OCI-LY1 (cell line): ENCODE results near the gene AATK.

Source experiments
- EZH2 ChIP-seq: fragments of 200-600 bp; sonication (generic), shearing (Covaris generic); IDR thresholded peaks from 2 replicates; pipeline ENCODE4 v1.8.0; 2017; ENCODE audit warnings: borderline replicate concordance, mixed run types, mild to moderate bottlenecking, antibody characterized with exemption, low read length, moderate library complexity, mixed read lengths
- TF ChIP-seq, protein P1 (sequence below): fragments of 200-600 bp; sonication (generic), shearing (Covaris generic); IDR thresholded peaks from 2 replicates; pipeline ENCODE4 v1.5.1; 2017; ENCODE audit warnings: mild to moderate bottlenecking, antibody characterized with exemption, low read length, moderate library complexity, mixed read lengths

DNA sequence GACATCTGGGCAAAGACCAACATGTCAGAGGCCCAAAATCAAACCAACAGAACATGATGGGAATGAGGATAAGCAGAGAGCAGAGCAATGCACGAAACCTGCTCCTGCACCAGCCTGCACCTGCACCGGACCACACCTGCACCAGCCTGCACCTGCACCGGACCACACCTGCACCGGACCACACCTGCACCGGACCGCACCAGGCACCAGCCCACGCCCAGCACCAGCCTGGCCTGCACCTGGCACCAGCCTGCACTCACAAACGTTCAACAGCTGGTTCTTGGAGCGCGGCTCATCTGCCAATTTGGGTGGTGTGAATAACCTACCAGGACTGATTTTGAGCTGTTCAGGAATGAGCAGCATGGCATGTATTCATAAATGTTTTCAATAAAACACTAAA lies 38.6 kb upstream of the AATK start:
- TF ChIP-seq, protein P1, sequence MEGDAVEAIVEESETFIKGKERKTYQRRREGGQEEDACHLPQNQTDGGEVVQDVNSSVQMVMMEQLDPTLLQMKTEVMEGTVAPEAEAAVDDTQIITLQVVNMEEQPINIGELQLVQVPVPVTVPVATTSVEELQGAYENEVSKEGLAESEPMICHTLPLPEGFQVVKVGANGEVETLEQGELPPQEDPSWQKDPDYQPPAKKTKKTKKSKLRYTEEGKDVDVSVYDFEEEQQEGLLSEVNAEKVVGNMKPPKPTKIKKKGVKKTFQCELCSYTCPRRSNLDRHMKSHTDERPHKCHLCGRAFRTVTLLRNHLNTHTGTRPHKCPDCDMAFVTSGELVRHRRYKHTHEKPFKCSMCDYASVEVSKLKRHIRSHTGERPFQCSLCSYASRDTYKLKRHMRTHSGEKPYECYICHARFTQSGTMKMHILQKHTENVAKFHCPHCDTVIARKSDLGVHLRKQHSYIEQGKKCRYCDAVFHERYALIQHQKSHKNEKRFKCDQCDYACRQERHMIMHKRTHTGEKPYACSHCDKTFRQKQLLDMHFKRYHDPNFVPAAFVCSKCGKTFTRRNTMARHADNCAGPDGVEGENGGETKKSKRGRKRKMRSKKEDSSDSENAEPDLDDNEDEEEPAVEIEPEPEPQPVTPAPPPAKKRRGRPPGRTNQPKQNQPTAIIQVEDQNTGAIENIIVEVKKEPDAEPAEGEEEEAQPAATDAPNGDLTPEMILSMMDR = no peak
- TF ChIP-seq EZH2 = no peak
